ENCODE results near the gene UHRF1.
"Not testable (repeated sequence)": the region's sequence is repeated elsewhere in the genome, so short reads cannot be mapped to it uniquely, and the experiment has no call there.

The UHRF1 gene

DNA sequence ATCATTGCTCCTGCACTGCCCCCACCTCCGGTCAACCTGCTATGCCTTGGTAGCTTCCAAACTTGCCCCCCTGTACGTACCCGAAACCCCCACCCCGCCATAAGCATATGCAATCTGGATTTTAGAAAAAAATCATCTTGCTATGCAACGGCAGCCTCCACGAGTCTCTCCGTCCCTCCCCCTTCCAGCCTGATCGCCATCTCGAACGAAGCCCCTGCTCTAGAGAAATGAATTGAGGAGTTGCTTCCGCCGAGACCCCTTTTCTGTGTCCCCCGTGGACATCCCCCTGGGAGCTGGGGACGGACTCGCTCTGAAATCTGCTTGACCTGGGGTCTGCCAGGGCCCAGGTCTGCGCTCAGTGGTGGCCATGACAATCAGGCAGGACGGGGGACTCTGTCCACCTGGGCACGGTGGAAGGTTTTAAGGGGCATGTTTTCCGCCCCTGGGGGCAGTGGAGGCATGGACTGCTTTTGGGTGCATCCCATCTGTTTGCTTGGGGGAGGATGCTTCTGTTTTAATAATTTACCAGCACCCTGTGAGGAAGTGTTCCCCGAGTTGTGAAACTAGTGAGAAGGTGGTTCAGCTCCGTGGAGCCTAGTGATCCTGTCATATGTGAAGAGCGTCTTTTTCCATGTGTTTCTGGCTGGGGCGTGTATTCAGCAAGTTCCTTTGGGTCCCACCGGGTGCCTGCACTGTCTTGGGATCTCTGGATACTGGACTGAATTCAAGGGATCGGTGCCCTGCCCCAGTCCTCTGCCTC is 60.7 kb downstream of the UHRF1 start:
- peak; percentile 92 for FAIRE-seq
- DNase-seq (ENCODE audit: insufficient read length, low spot score) = peak; percentile 79

DNA sequence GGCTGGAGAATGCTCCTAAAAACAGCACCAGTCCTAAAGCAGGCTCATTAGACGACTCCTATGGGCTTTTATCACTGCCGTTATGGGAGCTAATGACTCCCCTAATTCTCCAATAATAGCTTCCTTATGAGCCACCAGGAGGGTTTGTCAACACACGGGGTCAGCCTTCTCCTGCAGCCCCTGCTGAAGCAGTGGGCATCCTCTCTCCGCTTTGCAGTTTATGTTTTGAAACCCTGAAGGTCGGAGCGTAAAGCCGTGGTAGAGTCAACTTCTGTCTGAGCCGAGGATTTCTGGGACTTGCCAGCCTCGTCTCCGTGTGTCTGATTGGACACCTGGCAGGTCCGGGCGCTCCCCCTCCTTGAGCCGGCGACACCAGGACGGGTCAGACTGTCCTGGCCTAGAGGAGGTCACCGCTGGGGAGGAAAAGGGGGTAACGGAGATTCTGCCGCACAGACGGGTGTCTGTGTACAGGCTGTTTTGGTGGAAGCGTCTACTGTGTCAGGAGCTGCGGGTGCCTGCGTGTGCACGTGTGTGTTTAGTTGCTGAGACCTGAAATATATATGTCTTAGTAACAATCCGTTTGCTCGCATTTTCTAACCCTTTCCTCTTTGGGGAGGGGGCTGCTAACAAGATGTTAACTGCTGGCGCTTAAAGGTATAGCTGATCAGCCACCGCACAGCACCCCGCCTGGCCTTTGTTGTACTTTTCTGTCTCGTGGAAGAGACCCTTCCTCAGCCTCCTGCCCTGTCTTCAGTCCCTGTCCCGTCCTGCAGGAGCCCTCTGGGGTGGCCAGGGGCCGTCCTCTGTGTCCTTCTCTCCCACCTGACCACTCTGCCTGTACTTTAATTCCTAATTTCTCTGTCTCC is 61.5 kb downstream of the UHRF1 start:
- DNase-seq (ENCODE audit: insufficient read length, low spot score) (no peak), FAIRE-seq (no peak)

DNA sequence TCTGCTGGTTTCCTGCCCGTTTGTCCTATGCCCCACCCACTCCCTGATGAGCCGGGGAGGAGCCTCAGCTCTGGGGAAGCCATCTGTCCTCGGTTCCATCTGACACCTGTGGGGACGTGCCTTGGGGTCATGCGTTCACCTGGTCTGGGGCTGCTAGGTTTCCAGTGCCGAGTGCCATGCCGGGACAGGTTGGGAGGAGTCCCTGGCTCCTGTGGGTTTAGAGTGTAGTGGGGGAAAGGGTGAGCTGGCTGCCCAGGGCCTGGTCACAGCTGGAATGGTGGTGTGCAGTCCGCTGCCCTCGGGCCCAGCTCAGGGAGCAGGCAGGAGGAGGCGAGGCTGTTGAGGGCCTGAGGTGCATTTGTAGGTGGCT is 62.1 kb downstream of the UHRF1 start:
- DNase-seq (ENCODE audit: insufficient read length, low spot score) = no peak
- no peak for FAIRE-seq

GRCh38 chr19:4971816-4972495 is 62.7 kb downstream of the UHRF1 start:
- no peak for FAIRE-seq
- no peak for DNase-seq (ENCODE audit: insufficient read length, low spot score)

DNA sequence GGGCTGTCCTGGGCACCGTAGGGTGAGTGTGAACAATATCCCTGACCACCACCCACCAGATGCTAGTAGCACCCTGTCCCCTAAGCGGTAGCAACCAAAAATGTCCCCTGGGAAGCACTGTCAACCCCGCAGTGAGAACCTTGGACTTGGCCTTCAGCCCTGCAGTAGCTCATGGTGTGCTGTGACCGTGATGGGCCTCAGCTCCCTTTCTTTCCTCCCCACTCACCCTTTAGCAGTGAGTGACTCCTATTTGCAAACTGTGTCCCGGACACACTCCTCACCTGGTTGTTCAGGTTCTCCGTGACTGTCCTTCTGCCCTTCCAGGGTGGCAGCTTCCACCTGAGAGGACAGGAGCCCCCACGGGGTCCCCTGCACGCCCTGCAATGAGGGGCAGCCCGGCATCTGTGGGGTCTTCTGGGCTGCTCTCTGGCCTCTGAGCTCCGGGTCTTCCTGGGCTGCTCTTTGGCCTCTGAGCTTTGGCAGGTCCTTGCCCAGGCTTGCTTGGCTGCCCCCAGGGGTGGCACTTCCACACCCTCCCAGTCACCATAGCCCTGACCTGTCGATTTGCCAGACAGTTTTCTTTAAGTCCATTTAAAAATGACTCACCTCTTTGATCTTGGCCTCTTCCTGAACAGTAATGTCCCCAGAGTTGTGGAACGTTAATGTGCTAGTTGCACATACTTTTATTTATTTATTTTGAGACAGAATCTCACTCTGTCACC is 63.4 kb downstream of the UHRF1 start:
- no peak for FAIRE-seq

GRCh38 chr19:4974880-4975469 is 65.7 kb downstream of the UHRF1 start:
- no peak for DNase-seq (ENCODE audit: insufficient read length, low spot score)
- FAIRE-seq = no peak

More for the DNA sequence above, 63.4 kb downstream of the UHRF1 start:
- DNase-seq (ENCODE audit: insufficient read length, low spot score) = no peak

GRCh38 chr19:4975601-4976000 is 66.3 kb downstream of the UHRF1 start:
- FAIRE-seq; DNase-seq (ENCODE audit: insufficient read length, low spot score): not testable (repeated sequence)

- peak; percentile 47 for DNase-seq (ENCODE audit: insufficient read length, low spot score)
- peak; percentile 80 for FAIRE-seq
Observed at GRCh38 chr19:4976401-4977298, 67.3 kb downstream of the UHRF1 start.

DNA sequence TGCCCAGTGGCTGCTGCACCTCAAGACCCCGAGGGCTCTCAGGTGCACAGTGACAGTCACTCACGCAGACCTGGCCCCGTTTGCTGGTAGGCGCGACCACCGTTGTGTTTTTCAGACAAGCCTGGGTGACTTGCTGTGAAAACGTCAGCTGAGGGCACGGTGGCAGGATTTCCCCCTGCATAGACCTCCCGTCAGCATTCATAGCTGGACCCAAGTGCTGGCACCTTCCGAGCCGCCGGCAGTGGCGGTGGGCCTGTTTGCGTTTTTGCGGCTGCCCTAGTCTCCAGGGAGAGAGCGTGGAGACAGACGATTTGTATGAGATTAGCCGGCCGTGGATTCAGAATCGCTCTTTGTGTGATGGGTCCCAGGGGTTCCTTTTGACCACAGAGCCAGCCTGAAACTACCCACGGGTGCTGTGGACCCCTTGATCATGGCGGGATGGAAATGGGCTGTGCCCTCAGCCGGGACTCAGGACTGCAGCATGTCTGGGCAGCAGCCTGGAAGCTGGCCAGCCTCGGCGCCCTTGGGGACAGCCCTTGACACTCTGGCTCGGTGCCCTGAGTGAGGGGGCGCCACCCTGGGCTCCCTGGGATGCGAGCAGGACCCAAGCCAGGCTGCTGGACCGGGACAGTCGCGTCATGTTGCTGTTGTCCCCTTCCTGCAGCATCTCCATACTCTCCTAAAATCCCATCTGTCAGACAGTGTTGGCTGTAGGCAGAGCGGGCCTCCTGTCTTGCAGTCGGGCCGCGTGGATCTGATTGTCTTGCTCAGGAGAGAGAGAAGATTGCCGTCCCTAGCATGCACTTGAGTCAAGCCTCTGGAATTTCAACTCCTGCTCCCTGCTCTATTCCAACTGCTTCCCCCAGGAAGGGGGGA is 68.2 kb downstream of the UHRF1 start:
- DNase-seq (ENCODE audit: insufficient read length, low spot score) (no peak), FAIRE-seq (no peak)

DNA sequence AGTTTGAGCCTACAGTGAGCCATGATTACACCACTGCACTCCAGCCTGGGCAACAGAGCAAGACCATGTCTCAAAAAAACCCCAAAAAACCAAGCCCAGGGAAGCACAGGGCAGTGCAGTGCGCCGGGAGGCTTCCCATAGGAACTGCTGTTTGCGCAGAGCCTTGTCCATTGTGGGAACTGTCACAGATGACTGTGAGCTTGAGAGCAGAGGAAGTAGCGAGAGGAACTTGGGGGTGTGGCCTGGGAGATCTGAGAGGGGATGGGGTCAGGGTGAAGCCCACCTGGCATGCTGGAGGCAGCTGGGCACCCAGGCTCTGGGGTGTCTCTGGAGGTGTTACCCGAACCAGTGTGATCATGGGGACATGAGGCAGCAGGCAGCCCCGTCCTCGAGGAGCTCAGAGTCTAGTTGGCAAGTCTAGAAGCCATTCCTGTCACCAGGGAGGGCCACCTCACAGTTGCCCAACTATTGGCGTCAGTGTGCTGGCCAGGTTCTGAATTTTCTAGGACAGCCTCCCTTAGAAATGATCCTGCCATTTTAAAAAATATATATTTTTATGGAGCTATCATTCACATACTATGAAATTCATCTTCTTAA is 70.0 kb downstream of the UHRF1 start:
- no peak for DNase-seq (ENCODE audit: insufficient read length, low spot score)
- FAIRE-seq = no peak

DNA sequence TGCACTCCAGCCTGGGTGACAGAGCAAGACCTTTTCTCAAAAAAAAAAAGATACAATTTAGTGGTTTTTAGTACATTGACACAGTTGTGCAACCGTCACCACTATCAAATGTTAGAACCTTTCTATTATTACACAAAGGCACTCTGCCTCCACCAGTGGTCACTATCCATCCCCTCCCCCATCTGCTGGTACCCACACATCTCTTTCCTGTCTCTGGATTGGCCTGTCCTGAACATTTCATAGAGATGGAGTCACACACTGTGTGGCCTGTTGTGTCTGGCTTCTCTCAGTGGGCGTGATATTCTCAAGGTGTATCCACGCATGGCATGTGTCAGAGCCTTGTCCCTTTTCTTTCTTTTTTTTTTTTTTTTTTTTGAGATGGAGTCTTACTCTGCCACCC is 70.8 kb downstream of the UHRF1 start:
- DNase-seq (ENCODE audit: insufficient read length, low spot score) (no peak), FAIRE-seq (no peak)

GRCh38 chr19:4980838-4981680 is 71.8 kb downstream of the UHRF1 start:
- FAIRE-seq = no peak
- DNase-seq (ENCODE audit: insufficient read length, low spot score) = no peak

DNA sequence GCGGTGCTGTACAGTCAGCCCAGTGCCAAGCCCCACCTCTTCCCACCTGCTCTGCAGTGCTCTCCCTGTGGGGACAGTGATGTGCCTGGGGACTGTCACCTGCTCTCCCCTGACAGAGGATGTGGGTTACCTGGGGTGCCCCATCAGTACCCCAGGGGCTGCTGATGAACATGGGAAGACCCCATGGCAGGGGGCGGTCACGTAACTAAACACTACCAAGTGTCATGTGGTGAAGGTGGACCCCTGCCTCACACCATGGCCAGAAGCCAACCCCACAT is 72.3 kb downstream of the UHRF1 start:
- DNase-seq (ENCODE audit: insufficient read length, low spot score) = no peak
- no peak for FAIRE-seq

DNA sequence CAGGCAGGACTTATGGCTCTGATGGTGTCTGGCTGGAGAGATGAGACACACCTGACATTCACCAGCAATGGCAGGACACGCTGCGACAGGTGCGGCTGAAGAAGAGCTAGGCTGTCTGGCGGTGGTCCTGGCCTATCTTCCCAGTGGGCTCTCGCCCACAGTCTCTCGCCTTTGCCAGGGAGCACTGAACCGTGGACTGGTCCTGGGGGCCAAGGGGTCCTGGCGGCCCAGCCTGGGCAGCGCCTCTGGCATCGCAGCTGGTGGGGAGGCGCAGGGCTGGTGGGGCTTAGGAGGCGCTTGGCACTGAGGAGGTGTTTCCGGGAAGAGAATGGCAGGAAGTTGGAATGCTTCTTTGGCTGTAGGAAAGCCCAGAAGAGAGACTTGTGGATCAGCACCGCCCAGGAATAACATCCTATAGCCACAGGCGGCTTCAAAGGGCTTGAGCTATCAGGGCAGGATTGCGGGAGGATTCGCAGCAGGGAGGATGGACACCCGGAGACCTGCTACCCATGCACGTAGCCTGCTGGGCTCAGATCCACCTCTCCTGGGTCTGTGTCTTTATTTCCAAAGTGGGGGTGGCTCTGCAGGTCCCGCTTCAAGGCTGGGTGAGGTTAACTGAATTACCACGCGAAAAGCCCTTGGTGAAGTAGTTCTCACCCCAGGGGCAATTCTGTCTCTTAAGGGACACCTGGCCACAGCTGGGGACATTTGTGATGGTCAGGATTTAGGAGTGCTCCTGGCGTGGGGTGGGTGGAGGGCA is 74.2 kb downstream of the UHRF1 start:
- FAIRE-seq = no peak

GRCh38 chr19:4984106-4984380 is 74.7 kb downstream of the UHRF1 start:
- FAIRE-seq (no peak), DNase-seq (ENCODE audit: insufficient read length, low spot score) (no peak)

More for the DNA sequence above, 74.2 kb downstream of the UHRF1 start:
- no peak for DNase-seq (ENCODE audit: insufficient read length, low spot score)

DNA sequence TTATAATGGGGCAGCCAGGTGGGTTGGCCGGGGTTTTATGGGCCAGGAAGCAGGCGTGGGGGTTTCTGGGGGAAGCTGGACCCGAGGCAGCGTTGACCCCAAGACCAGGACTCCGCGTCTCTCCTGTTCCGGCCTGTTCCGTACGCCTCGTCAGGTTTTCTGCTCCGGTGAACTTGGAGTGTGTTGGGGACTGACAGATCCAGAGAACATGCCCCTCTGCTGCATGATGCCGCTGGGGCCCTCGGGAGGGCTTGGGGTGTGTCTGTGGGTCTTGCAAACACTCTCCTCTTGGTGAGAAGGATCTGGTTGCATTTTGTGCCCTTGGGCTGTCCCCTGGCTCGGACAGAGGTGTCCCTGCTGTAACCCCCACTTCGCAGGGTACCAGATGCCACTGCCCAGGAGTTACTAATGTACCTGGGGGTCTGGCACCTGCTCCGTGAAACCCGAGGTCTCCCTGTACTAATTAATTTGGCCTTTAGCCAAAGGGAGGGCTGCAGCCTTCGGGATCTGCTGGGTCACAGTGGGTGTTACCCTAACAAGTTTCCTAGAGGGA is 75.2 kb downstream of the UHRF1 start:
- no peak for DNase-seq (ENCODE audit: insufficient read length, low spot score)
- FAIRE-seq = no peak
